ENCODE data around the gene GRM6.

GRM6 gene

GRCh38 chr5:178984145-178985072 lies 10.7 kb downstream of the GRM6 start:
- Histone ChIP-seq H3K27ac (ENCODE audit: low read depth, low read length, poor library complexity, severe bottlenecking) (no peak overlapping the region), H2AFZ (ENCODE audit: low read length) (no peak overlapping the region), H3K9me3 (ENCODE audit: low read length) (no peaks in the 10 kb centered on the region), H3K36me3 (ENCODE audit: insufficient read depth, low read length) (no peaks in the 10 kb centered on the region), H3K9me2 (ENCODE audit: low read depth, low read length) (no peaks in the 10 kb centered on the region), H3K4me1 (ENCODE audit: insufficient read depth, low read length, severe bottlenecking) (no peaks in the 10 kb centered on the region), H3K4me3 (ENCODE audit: low read depth, low read length, poor library complexity, severe bottlenecking) (no peak overlapping the region), H3K79me2 (ENCODE audit: insufficient read depth, low read length) (no peaks in the 10 kb centered on the region), H3K4me2 (ENCODE audit: low read length) (no peak overlapping the region), H3K9ac (ENCODE audit: low read length) (no peak overlapping the region), H4K20me1 (ENCODE audit: insufficient read depth, low read length) (no peaks in the 10 kb centered on the region), H3K27me3 (ENCODE audit: insufficient read depth, low read length) (no peaks in the 10 kb centered on the region), H3F3A (ENCODE audit: insufficient read depth, low read length) (no peaks in the 10 kb centered on the region)
- TF ChIP-seq EZH2 (IDR thresholded peaks at IDR 0.05; ENCODE audit: borderline replicate concordance, low read length) (no peak), CTCF (IDR thresholded peaks at IDR 0.05; ENCODE audit: low read length) (no peak)

- no peak for TF ChIP-seq CTCF (IDR thresholded peaks at IDR 0.05; ENCODE audit: low read length)
- TF ChIP-seq EZH2 (IDR thresholded peaks at IDR 0.05; ENCODE audit: borderline replicate concordance, low read length): no peak
- no peaks in the 10 kb centered on the region for H3K9me2 ChIP-seq (ENCODE audit: low read depth, low read length)
- no peak overlapping the region for H2AFZ ChIP-seq (ENCODE audit: low read length)
- H3K27ac ChIP-seq (ENCODE audit: low read depth, low read length, poor library complexity, severe bottlenecking): no peak overlapping the region
- no peaks in the 10 kb centered on the region for H3K9me3 ChIP-seq (ENCODE audit: low read length)
- no peaks in the 10 kb centered on the region for H3F3A ChIP-seq (ENCODE audit: insufficient read depth, low read length)
- no peak overlapping the region for H3K4me2 ChIP-seq (ENCODE audit: low read length)
- H3K4me3 ChIP-seq (ENCODE audit: low read depth, low read length, poor library complexity, severe bottlenecking): no peak overlapping the region
- no peaks in the 10 kb centered on the region for H3K27me3 ChIP-seq (ENCODE audit: insufficient read depth, low read length)
- no peaks in the 10 kb centered on the region for H3K4me1 ChIP-seq (ENCODE audit: insufficient read depth, low read length, severe bottlenecking)
- H4K20me1 ChIP-seq (ENCODE audit: insufficient read depth, low read length): no peaks in the 10 kb centered on the region
- H3K9ac ChIP-seq (ENCODE audit: low read length): no peak overlapping the region
- H3K79me2 ChIP-seq (ENCODE audit: insufficient read depth, low read length): no peaks in the 10 kb centered on the region
- no peaks in the 10 kb centered on the region for H3K36me3 ChIP-seq (ENCODE audit: insufficient read depth, low read length)
Observed at GRCh38 chr5:178983728-178984127, 11.4 kb downstream of the GRM6 start.

- H3F3A ChIP-seq (ENCODE audit: insufficient read depth, low read length): no peaks in the 10 kb centered on the region
Observed at GRCh38 chr5:178982941-178983340, 12.2 kb downstream of the GRM6 start.

More at GRCh38 chr5:178982941-178983340, 12.2 kb downstream of the GRM6 start:
- H3K4me1 ChIP-seq (ENCODE audit: insufficient read depth, low read length, severe bottlenecking): no peaks in the 10 kb centered on the region
- no peak overlapping the region for H2AFZ ChIP-seq (ENCODE audit: low read length)
- H3K9me2 ChIP-seq (ENCODE audit: low read depth, low read length): no peaks in the 10 kb centered on the region
- H3K36me3 ChIP-seq (ENCODE audit: insufficient read depth, low read length): no peaks in the 10 kb centered on the region
- H3K4me3 ChIP-seq (ENCODE audit: low read depth, low read length, poor library complexity, severe bottlenecking): no peak overlapping the region
- no peaks in the 10 kb centered on the region for H3K27me3 ChIP-seq (ENCODE audit: insufficient read depth, low read length)
- no peaks in the 10 kb centered on the region for H4K20me1 ChIP-seq (ENCODE audit: insufficient read depth, low read length)
- H3K4me2 ChIP-seq (ENCODE audit: low read length): no peak overlapping the region
- H3K9ac ChIP-seq (ENCODE audit: low read length): no peak overlapping the region
- no peaks in the 10 kb centered on the region for H3K79me2 ChIP-seq (ENCODE audit: insufficient read depth, low read length)
- no peak overlapping the region for H3K27ac ChIP-seq (ENCODE audit: low read depth, low read length, poor library complexity, severe bottlenecking)
- no peaks in the 10 kb centered on the region for H3K9me3 ChIP-seq (ENCODE audit: low read length)
- TF ChIP-seq EZH2 (IDR thresholded peaks at IDR 0.05; ENCODE audit: borderline replicate concordance, low read length) (no peak), CTCF (IDR thresholded peaks at IDR 0.05; ENCODE audit: low read length) (no peak)

Measured in OCI-LY1 (cell line).